Neuronal stem cell (in vitro differentiated cells): Measurements from ENCODE around the gene MPRIP.

Source experiments
- DNase-seq: peaks from one replicate; pipeline ENCODE4 v3.0.0-alpha.2; 2013; ENCODE audit warnings: low spot score
- H2AFZ ChIP-seq: one replicate; pipeline ENCODE4 v1.6.1; 2013; ENCODE audit warnings: mild to moderate bottlenecking, low read length, inconsistent platforms
- H2AK5ac ChIP-seq: 2 replicates; pipeline ENCODE4 v1.6.1; 2013; ENCODE audit warnings: low read depth, mild to moderate bottlenecking, inconsistent platforms, low read length, moderate library complexity, mixed read lengths
- H2BK120ac ChIP-seq: 2 replicates; pipeline ENCODE4 v1.6.1; 2013; ENCODE audit warnings: low read depth, mild to moderate bottlenecking, inconsistent platforms, low read length, moderate library complexity, mixed read lengths
- H2BK12ac ChIP-seq: one replicate; pipeline ENCODE4 v1.6.1; 2013; ENCODE audit warnings: low read length, inconsistent platforms
- H2BK15ac ChIP-seq: 2 replicates; pipeline ENCODE4 v1.6.1; 2013; ENCODE audit warnings: mild to moderate bottlenecking, low read length, inconsistent platforms, mixed read lengths
- H2BK5ac ChIP-seq: one replicate; pipeline ENCODE4 v1.6.1; 2013; ENCODE audit warnings: inconsistent platforms, mild to moderate bottlenecking, low read length, moderate library complexity
- H3K14ac ChIP-seq: one replicate; pipeline ENCODE4 v1.6.1; 2013; ENCODE audit warnings: low read length, inconsistent platforms
- H3K18ac ChIP-seq: 2 replicates; pipeline ENCODE4 v1.6.1; 2013; ENCODE audit warnings: low read length, inconsistent platforms
- H3K23ac ChIP-seq: 2 replicates; pipeline ENCODE4 v1.6.1; 2013; ENCODE audit warnings: low read depth, mild to moderate bottlenecking, mixed read lengths, low read length, inconsistent platforms; ENCODE audit not compliant: poor library complexity
- H3K27ac ChIP-seq: replicated peaks from 3 replicates; pipeline ENCODE4 v1.5.1; 2013; ENCODE audit warnings: low read length, inconsistent platforms
- H3K27me3 ChIP-seq, 3 experiments: 2 replicates each; pipeline ENCODE4 v1.6.1; 2013; ENCODE audit warnings: low read length in 3 of 3, mild to moderate bottlenecking in 2 of 3, inconsistent platforms in 1 of 3, low read depth in 1 of 3, mixed read lengths in 1 of 3, moderate library complexity in 1 of 3; ENCODE audit not compliant: control insufficient read depth in 3 of 3, insufficient read depth in 3 of 3
- H3K36me3 ChIP-seq, 2 donors: replicated peaks in 1 of 2; 2 replicates each; pipeline ENCODE4 v1.6.1; 2013; ENCODE audit warnings: low read length in 2 of 2; ENCODE audit not compliant: control insufficient read depth in 2 of 2, insufficient read depth in 2 of 2
- H3K4ac ChIP-seq: 2 replicates; pipeline ENCODE4 v1.6.1; 2013; ENCODE audit warnings: inconsistent platforms, mild to moderate bottlenecking, low read length, moderate library complexity
- H3K4me1 ChIP-seq, 2 donors: 1 replicate in 1 of 2; 2 replicates in 1 of 2; pipeline ENCODE4 v1.6.1; 2013; ENCODE audit warnings: low read length in 2 of 2, low read depth in 1 of 2; ENCODE audit not compliant: control insufficient read depth in 2 of 2, insufficient read depth in 1 of 2
- H3K4me2 ChIP-seq: one replicate; pipeline ENCODE4 v1.6.1; 2013; ENCODE audit warnings: mild to moderate bottlenecking, low read length, inconsistent platforms; ENCODE audit not compliant: insufficient read depth, poor library complexity, severe bottlenecking
- H3K4me3 ChIP-seq, 2 donors: 2 replicates each; pipeline ENCODE4 v1.5.1; 2013; ENCODE audit warnings: low read length in 2 of 2, mild to moderate bottlenecking in 2 of 2, inconsistent platforms in 1 of 2, moderate library complexity in 1 of 2
- H3K79me1 ChIP-seq: one replicate; pipeline ENCODE4 v1.6.1; 2013; ENCODE audit warnings: low read depth, mild to moderate bottlenecking, inconsistent platforms, low read length, moderate library complexity
- H3K9ac ChIP-seq: one replicate; pipeline ENCODE4 v1.6.1; 2013; ENCODE audit warnings: mild to moderate bottlenecking, low read depth, low read length, inconsistent platforms; ENCODE audit not compliant: poor library complexity
- H3K9me3 ChIP-seq, 2 donors: replicated peaks in 1 of 2; 2 replicates each; pipeline versions ENCODE3 to v1.6.1; 2013; ENCODE audit warnings: low read length in 2 of 2, mild to moderate bottlenecking in 2 of 2, inconsistent platforms in 1 of 2, low read depth in 1 of 2, mixed read lengths in 1 of 2, moderate library complexity in 1 of 2; ENCODE audit not compliant: control insufficient read depth in 2 of 2, insufficient read depth in 1 of 2
- H4K8ac ChIP-seq: one replicate; pipeline ENCODE4 v1.6.1; 2013; ENCODE audit warnings: low read depth, mild to moderate bottlenecking, inconsistent platforms, low read length, moderate library complexity
- H4K91ac ChIP-seq: one replicate; pipeline ENCODE4 v1.6.1; 2013; ENCODE audit warnings: low read length, low read depth, mild to moderate bottlenecking, inconsistent platforms; ENCODE audit not compliant: poor library complexity
- WGBS, 2 donors: extraction: QIAGEN DNeasy Blood & Tissue Kit; methylation state at CpG; one replicate each; pipeline ENCODE4 v1.1.7; 2013; ENCODE audit warnings: missing lambda C conversion rate in 2 of 2, mixed read lengths in 1 of 2; ENCODE audit not compliant: insufficient read length in 2 of 2, insufficient replicate concordance in 1 of 2; ENCODE audit errors: extremely low coverage in 2 of 2; 5-methylcytosine and 5-hydroxymethylcytosine counted together

The MPRIP gene

GRCh38 chr17:17066021-17066420 is 23.8 kb downstream of the MPRIP start:
- Histone ChIP-seq H3K4ac (no peak overlapping the region), H3K9ac (no peak overlapping the region), H3K9me3 (peaks cover 0 to 16% of the 10 kb centered on the region in 2 donors), H2AK5ac (no peak overlapping the region), H4K91ac (no peak overlapping the region), H3K79me1 (peaks cover 11% of the 10 kb centered on the region), H3K27me3 (no peaks in the 10 kb centered on the region), H2AFZ (no peak overlapping the region), H3K4me2 (no peak overlapping the region), H3K4me1 (no peaks in the 10 kb centered on the region), H3K4me3 (no peak overlapping the region), H2BK15ac (no peak overlapping the region), H3K14ac (no peak overlapping the region), H3K36me3 (peaks cover 0 to 22% of the 10 kb centered on the region in 2 donors), H4K8ac (no peak overlapping the region), H2BK12ac (no peak overlapping the region), H3K23ac (no peak overlapping the region), H2BK5ac (no peak overlapping the region), H3K18ac (no peak overlapping the region), H2BK120ac (no peak overlapping the region), H3K27ac (no peak overlapping the region)
- DNase-seq, result no peak
- no CpG with 5 or more reads among the region's 2 CpGs for WGBS, 2 donors

GRCh38 chr17:17067257-17067656 is 25.0 kb downstream of the MPRIP start:
- Histone ChIP-seq H3K9me3 (peaks cover 0 to 16% of the 10 kb centered on the region in 2 donors), H3K4ac (no peak overlapping the region), H4K8ac (no peak overlapping the region), H3K36me3 (peaks cover 0 to 30% of the 10 kb centered on the region in 2 donors), H3K23ac (no peak overlapping the region), H2AFZ (no peak overlapping the region), H3K4me3 (no peak overlapping the region), H3K79me1 (peaks cover 13% of the 10 kb centered on the region), H3K9ac (no peak overlapping the region), H3K27ac (no peak overlapping the region), H3K27me3 (no peaks in the 10 kb centered on the region), H2BK5ac (no peak overlapping the region), H3K18ac (no peak overlapping the region), H2BK120ac (no peak overlapping the region), H2BK15ac (no peak overlapping the region), H3K4me2 (no peak overlapping the region), H2BK12ac (no peak overlapping the region), H4K91ac (no peak overlapping the region), H3K14ac (no peak overlapping the region), H2AK5ac (no peak overlapping the region), H3K4me1 (no peaks in the 10 kb centered on the region)
- no CpG with 5 or more reads among the region's 5 CpGs for WGBS, 2 donors
- DNase-seq, result no peak

GRCh38 chr17:17069849-17070248 is 27.6 kb downstream of the MPRIP start:
- no peak overlapping the region for H3K9ac ChIP-seq
- H3K27ac ChIP-seq, result no peak overlapping the region
- no peaks in the 10 kb centered on the region for H3K4me1 ChIP-seq
- H2BK5ac ChIP-seq, result no peak overlapping the region
- no peak overlapping the region for H3K23ac ChIP-seq
- no peak overlapping the region for H2BK15ac ChIP-seq
- H3K79me1 ChIP-seq, result peaks cover 8% of the 10 kb centered on the region
- H4K91ac ChIP-seq, result no peak overlapping the region
- H3K4me3 ChIP-seq, result no peak overlapping the region
- no peak overlapping the region for H3K4me2 ChIP-seq
- H4K8ac ChIP-seq, result no peak overlapping the region
- H3K4ac ChIP-seq, result no peak overlapping the region
- peaks cover 0 to 16% of the 10 kb centered on the region in 2 donors for H3K9me3 ChIP-seq
- no peak overlapping the region for H2AFZ ChIP-seq
- DNase-seq, result no peak
- H3K14ac ChIP-seq, result no peak overlapping the region
- H3K27me3 ChIP-seq, result no peaks in the 10 kb centered on the region
- H2BK12ac ChIP-seq, result no peak overlapping the region
- H3K36me3 ChIP-seq, result peaks cover 0 to 28% of the 10 kb centered on the region in 2 donors
- H3K18ac ChIP-seq, result no peak overlapping the region
- no peak overlapping the region for H2BK120ac ChIP-seq
- H2AK5ac ChIP-seq, result no peak overlapping the region

- Histone ChIP-seq H4K91ac (no peak overlapping the region), H3K4ac (no peak overlapping the region)
These were observed 28.7 kb downstream of the MPRIP start for GRCh38 chr17:17070931-17071330.

More at GRCh38 chr17:17070931-17071330, 28.7 kb downstream of the MPRIP start:
- Histone ChIP-seq H3K9ac (no peak overlapping the region), H3K79me1 (peaks cover 8% of the 10 kb centered on the region), H2BK12ac (no peak overlapping the region), H2AK5ac (no peak overlapping the region), H2AFZ (no peak overlapping the region), H4K8ac (no peak overlapping the region), H2BK120ac (no peak overlapping the region), H3K23ac (no peak overlapping the region), H3K9me3 (peaks cover 0 to 16% of the 10 kb centered on the region in 2 donors), H3K18ac (no peak overlapping the region), H2BK15ac (no peak overlapping the region), H3K4me2 (no peak overlapping the region), H3K36me3 (peaks cover 0 to 32% of the 10 kb centered on the region in 2 donors), H2BK5ac (no peak overlapping the region), H3K27me3 (no peaks in the 10 kb centered on the region), H3K4me3 (no peak overlapping the region), H3K27ac (no peak overlapping the region), H3K4me1 (peaks cover 0 to 7% of the 10 kb centered on the region in 2 donors), H3K14ac (no peak overlapping the region)
- WGBS, 2 donors, result no CpG with 5 or more reads among the region's 5 CpGs
- no peak for DNase-seq
